K562 (cell line): ENCODE measurements around the gene DHRS2. TPM values are rescaled to one million over a fixed set of nuclear protein-coding genes. Genes with fewer than 3 reads are reported as not detected.

Experiments
- ATAC-seq: fragments of 200-7000 bp; cut with Tn5 transposase; 3 replicates; pipeline ENCODE4 v1.9.1; 2020; ENCODE audit warnings: moderate library complexity
- BruUV-seq: library from RNA; stranded (reverse); fragments of 400-500 nt; replicated peaks from 2 replicates; lab custom pipeline; 2021; lab: Mats Ljungman, UMichigan
- CTCF ChIA-PET: fragments of 300-600 bp; formaldehyde crosslinking; extraction: SDS; loops from one replicate; lab custom pipeline; 2021; ENCODE audit warnings: low intra/inter-chr PET ratio; lab: Yijun Ruan, JAX
- POLR2A ChIA-PET: fragments of 300-600, 350-650 bp; sonication (Branson Sonifier 250); formaldehyde crosslinking; extraction: SDS; loops from one replicate; lab custom pipeline; 2021; ENCODE audit warnings: antibody characterized with exemption, inconsistent platforms; lab: Yijun Ruan, JAX
- DNase-seq, 4 experiments: peaks; one replicate each; pipeline versions ENCODE4 v3.0.0 to v3.0.0-alpha.2; 2011 to 2018; ENCODE audit warnings: low spot score in 3 of 4, mixed read lengths in 3 of 4; ENCODE audit errors: extremely low read depth in 1 of 4
- FAIRE-seq: peaks from 2 replicates; lab custom pipeline; 2011; peaks lifted over from hg19 to GRCh38; lab: Jason Lieb, UNC
- H2AFZ ChIP-seq: 2 replicates; pipeline ENCODE4 v1.6.0; 2011; ENCODE audit warnings: low read depth, low read length, control low read depth, inconsistent platforms
- H3K27ac ChIP-seq: fragments of 200-600 bp; 3 replicates; pipeline ENCODE4 v1.8.0; 2011; ENCODE audit warnings: low read depth, mild to moderate bottlenecking, control low read depth, inconsistent platforms, low read length, moderate library complexity, mixed read lengths; ENCODE audit errors: extremely low read depth
- H3K27me3 ChIP-seq, 2 experiments: fragments of 300-600 bp in 1 of 2; 2 replicates in 1 of 2; 3 replicates in 1 of 2; pipeline versions ENCODE4 v1.6.0 to v1.8.0; 2011; ENCODE audit warnings: inconsistent platforms in 2 of 2, low read length in 2 of 2, mild to moderate bottlenecking in 1 of 2, mixed read lengths in 1 of 2, moderate library complexity in 1 of 2; ENCODE audit not compliant: control insufficient read depth in 2 of 2, insufficient read depth in 2 of 2
- H3K36me3 ChIP-seq: fragments of 300-600 bp; 3 replicates; pipeline ENCODE4 v1.8.0; 2011; ENCODE audit warnings: mild to moderate bottlenecking, low read length, inconsistent platforms; ENCODE audit not compliant: control insufficient read depth, insufficient read depth
- H3K4me1 ChIP-seq, 2 experiments: fragments of 200-600 bp in 1 of 2; replicated peaks in 1 of 2; 2 replicates in 1 of 2; 3 replicates in 1 of 2; pipeline versions ENCODE4 v1.5.1 to v1.8.0; 2011; ENCODE audit warnings: inconsistent platforms in 2 of 2, low read length in 2 of 2, mild to moderate bottlenecking in 1 of 2, mixed read lengths in 1 of 2, moderate library complexity in 1 of 2; ENCODE audit not compliant: control insufficient read depth in 2 of 2, insufficient read depth in 2 of 2
- H3K4me2 ChIP-seq: 2 replicates; pipeline ENCODE4 v1.6.1; 2011; ENCODE audit warnings: low read length, control low read depth, inconsistent platforms, mixed read lengths; ENCODE audit not compliant: insufficient read depth
- H3K4me3 ChIP-seq: fragments of 200-600 bp; sonication (generic), shearing (Covaris generic); 2 replicates; pipeline ENCODE4 v1.5.1; 2016; ENCODE audit warnings: control low read depth, inconsistent platforms
- H3K79me2 ChIP-seq: fragments of 200-600 bp; 3 replicates; pipeline ENCODE4 v1.8.0; 2011; ENCODE audit warnings: low read length, inconsistent platforms; ENCODE audit not compliant: control insufficient read depth, insufficient read depth
- H3K9ac ChIP-seq, 2 experiments: 2 replicates each; pipeline versions ENCODE4 v1.6.0 to v1.6.1; 2011; ENCODE audit warnings: low read depth in 2 of 2, low read length in 2 of 2, control low read depth in 1 of 2, inconsistent platforms in 1 of 2, mild to moderate bottlenecking in 1 of 2, mixed read lengths in 1 of 2; ENCODE audit not compliant: insufficient read depth in 1 of 2
- H3K9me1 ChIP-seq: one replicate; pipeline ENCODE4 v1.6.0; 2011; ENCODE audit warnings: inconsistent platforms, mild to moderate bottlenecking, low read length, moderate library complexity; ENCODE audit not compliant: control insufficient read depth, insufficient read depth
- H3K9me3 ChIP-seq: replicated peaks from 2 replicates; pipeline ENCODE4 v1.5.1; 2011; ENCODE audit warnings: low read depth, low read length, inconsistent platforms; ENCODE audit not compliant: control insufficient read depth, insufficient read depth
- H4K20me1 ChIP-seq: replicated peaks from 2 replicates; pipeline ENCODE4 v1.6.1; 2011; ENCODE audit warnings: low read length, inconsistent platforms, mixed read lengths; ENCODE audit not compliant: control insufficient read depth, insufficient read depth
- CREB3L1 ChIP-seq: fragments of 450-650 bp; IDR thresholded peaks from 2 replicates; pipeline ENCODE4 v1.6.1; 2014; ENCODE audit warnings: low read depth, mild to moderate bottlenecking, moderate library complexity, borderline replicate concordance
- HES1 ChIP-seq: fragments of 450-650 bp; IDR thresholded peaks from 2 replicates; pipeline ENCODE4 v1.6.1; 2016; ENCODE audit warnings: low read depth, mild to moderate bottlenecking, moderate library complexity
- KDM2B ChIP-seq: fragments of 250-450 bp; sonication (Bioruptor Pico); IDR thresholded peaks from 2 replicates; pipeline ENCODE4 v1.8.0; 2021; ENCODE audit warnings: mild to moderate bottlenecking, moderate library complexity
- OTX1 ChIP-seq: fragments of 450-650 bp; formaldehyde crosslinking; IDR thresholded peaks from 2 replicates; pipeline ENCODE4 v1.4.0; 2022; ENCODE audit warnings: mild to moderate bottlenecking
- ZFP36 ChIP-seq: fragments of 150-350 bp; IDR thresholded peaks from 2 replicates; pipeline ENCODE4 v1.6.1; 2018; ENCODE audit warnings: low read length, low read depth; ENCODE audit not compliant: partially characterized antibody
- ZKSCAN1 ChIP-seq: fragments of 150-350 bp; IDR thresholded peaks from 2 replicates; pipeline ENCODE4 v1.6.1; 2016; ENCODE audit warnings: low read depth, low read length
- WGBS: fragments of 100-300 bp; shearing (Covaris generic); methylation state at CpG from one replicate; pipeline ENCODE4 v1.1.6; 2016; ENCODE audit warnings: low coverage, mixed read lengths; ENCODE audit not compliant: insufficient coverage; ENCODE audit errors: missing lambda C conversion rate; 5-methylcytosine and 5-hydroxymethylcytosine counted together
- in situ Hi-C: fragments of 300-500 bp; cut with MboI; formaldehyde crosslinking; loops from 4 replicates; pipeline ENCODE4 v1.15.0; 2018; ENCODE audit warnings: inconsistent platforms, mixed read lengths
- intact Hi-C: fragments of 100-400 bp; cut with micrococcal nuclease; formaldehyde crosslinking; loops from 2 replicates; pipeline ENCODE4 v1.14.2; 2022
- polyA plus RNA-seq, 8 experiments: library from polyadenylated mRNA; depleted of rRNA in 4 of 8; stranded (reverse) in 5 of 8; unstranded in 3 of 8; fragments of >200 nt; fragmentation: Nextera tagmentation in 2 of 8; fragmentation: Illumina TruSeq in 1 of 8; extraction: Ambion mirVana in 2 of 8; extraction: Trizol in 1 of 8; gene quantifications; 2 replicates each; pipeline versions ENCODE4 v1.2.1 to v1.2.3, GENCODE V29; 2011 to 2014; ENCODE audit warnings: inconsistent platforms in 1 of 8, missing spikeins in 1 of 8
- total RNA-seq, 7 experiments: library from RNA; depleted of rRNA in 6 of 7; stranded (reverse); fragments of >200 nt in 6 of 7; fragmentation: Illumina TruSeq in 2 of 7; extraction: Trizol in 2 of 7; gene quantifications; 2 replicates each; pipeline versions ENCODE4 v1.2.1 to v1.2.3, GENCODE V29; 2011 to 2021; ENCODE audit warnings: low replicate concordance in 1 of 7

DHRS2 gene
- total and polyA plus RNA-seq, 9 of the 15 experiments (the other 6 are each of a cell fraction or from before 2014, with no cell fraction given), result 2.9 to 96.8 (median 64.4) TPM

GRCh38 chr14:23623962-23624361 is 12.2 kb upstream of the DHRS2 start:
- in situ Hi-C loops, result no loop called here
- no peak overlapping the region for H3K9ac ChIP-seq
- DNase-seq (no peak), FAIRE-seq (no peak), ATAC-seq (no peak)
- ChIA-PET CTCF (no interaction called here), POLR2A (no interaction called here)
- intact Hi-C loops, result loop anchor here (2.0 kb wide), 1 partner anchor 35 kb away; no protein-coding TSS in a partner anchor
- H4K20me1 ChIP-seq, result no peaks in the 10 kb centered on the region
- H3K4me2 ChIP-seq, result no peak overlapping the region
- no peak overlapping the region for H2AFZ ChIP-seq
- H3K27ac ChIP-seq, result no peak overlapping the region
- H3K4me3 ChIP-seq, result no peak overlapping the region
- H3K9me1 ChIP-seq, result no peaks in the 10 kb centered on the region
- no peaks in the 10 kb centered on the region for H3K4me1 ChIP-seq
- H3K27me3 ChIP-seq, result no peaks in the 10 kb centered on the region
- no peak for TF ChIP-seq HES1
- TF ChIP-seq ZKSCAN1, result no peak
- TF ChIP-seq, all 486 proteins: peak for 0
- BruUV-seq, result no TSS peak
- H3K79me2 ChIP-seq, result no peaks in the 10 kb centered on the region
- H3K36me3 ChIP-seq, result no peaks in the 10 kb centered on the region
- H3K9me3 ChIP-seq, result no peaks in the 10 kb centered on the region

GRCh38 chr14:23624830-23625404 is 11.2 kb upstream of the DHRS2 start:
- no peak overlapping the region for H3K27ac ChIP-seq
- no peak for ATAC-seq
- no peak overlapping the region for H2AFZ ChIP-seq
- no peak for FAIRE-seq
- BruUV-seq, result no TSS peak
- WGBS, result 2% methylated on average over 3 of the region's 3 CpGs
- no peaks in the 10 kb centered on the region for H3K36me3 ChIP-seq
- no peaks in the 10 kb centered on the region for H3K79me2 ChIP-seq
- ChIA-PET CTCF (interaction anchor here (0.6 kb wide), 1 partner anchor 38 kb away, joined by 3 read pairs; no protein-coding TSS in a partner anchor), POLR2A (no interaction called here)
- no peaks in the 10 kb centered on the region for H3K27me3 ChIP-seq
- H3K9me3 ChIP-seq, result no peaks in the 10 kb centered on the region
- in situ Hi-C loops (no loop called here), intact Hi-C loops (no loop called here)
- DNase-seq, result no peak
- H3K4me2 ChIP-seq, result no peak overlapping the region
- H3K4me3 ChIP-seq, result no peak overlapping the region
- no peaks in the 10 kb centered on the region for H3K9me1 ChIP-seq
- H3K4me1 ChIP-seq, result no peaks in the 10 kb centered on the region
- no peaks in the 10 kb centered on the region for H4K20me1 ChIP-seq
- no peak overlapping the region for H3K9ac ChIP-seq
- TF ChIP-seq OTX1 (no peak), ZFP36 (peak; percentile 32), KDM2B (no peak), CREB3L1 (peak; percentile 25; the same call in 1 of the 2 replicates)
